HepG2 (cell line): Measurements from ENCODE around the gene PIGV. TPM values are rescaled to one million over a fixed set of nuclear protein-coding genes. Genes with fewer than 3 reads are reported as not detected.

Source experiments
- ARID2 ChIP-seq: sonication (generic); formaldehyde crosslinking; IDR thresholded peaks from 2 replicates; pipeline ENCODE4 v1.8.1; 2022; ENCODE audit warnings: mild to moderate bottlenecking, missing genetic modification reagents, borderline replicate concordance
- CBFB ChIP-seq: sonication (generic); formaldehyde crosslinking; IDR thresholded peaks from 2 replicates; pipeline ENCODE4 v1.4.0; 2020; ENCODE audit warnings: missing genetic modification reagents
- CEBPG ChIP-seq: IDR thresholded peaks from 2 replicates; pipeline ENCODE4 v1.6.1; 2016
- HDAC1 ChIP-seq: sonication (generic); formaldehyde crosslinking; IDR thresholded peaks from 2 replicates; pipeline ENCODE4 v1.5.1; 2020; ENCODE audit warnings: mild to moderate bottlenecking, missing genetic modification reagents
- HNF4A ChIP-seq: sonication (generic); formaldehyde crosslinking; IDR thresholded peaks from 2 replicates; pipeline ENCODE4 v1.4.0; 2020; ENCODE audit warnings: missing genetic modification reagents
- IKZF1 ChIP-seq: fragments of 450-650 bp; IDR thresholded peaks from 2 replicates; pipeline ENCODE4 v1.7.1; 2016
- NCOA1 ChIP-seq: sonication (generic); formaldehyde crosslinking; IDR thresholded peaks from 2 replicates; pipeline ENCODE4 v1.9.0; 2021; ENCODE audit warnings: missing genetic modification reagents
- NPAS2 ChIP-seq: sonication (generic); formaldehyde crosslinking; IDR thresholded peaks from 2 replicates; pipeline ENCODE4 v1.8.0; 2022; ENCODE audit warnings: mild to moderate bottlenecking, missing genetic modification reagents, borderline replicate concordance
- PAX8 ChIP-seq: sonication (generic); formaldehyde crosslinking; IDR thresholded peaks from 2 replicates; pipeline ENCODE4 v1.8.0; 2022; ENCODE audit warnings: mild to moderate bottlenecking, missing genetic modification reagents, borderline replicate concordance
- POLR2G ChIP-seq: fragments of 200-400 bp; formaldehyde crosslinking; IDR thresholded peaks from 2 replicates; pipeline ENCODE4 v1.6.1; 2018; ENCODE audit warnings: mild to moderate bottlenecking, low read depth, low read length, moderate library complexity
- RFX1 ChIP-seq: fragments of 450-650 bp; IDR thresholded peaks from 2 replicates; pipeline ENCODE4 v1.6.1; 2017
- SALL1 ChIP-seq: sonication (generic); formaldehyde crosslinking; IDR thresholded peaks from 2 replicates; pipeline ENCODE4 v1.8.0; 2022; ENCODE audit warnings: mild to moderate bottlenecking, missing genetic modification reagents
- ZNF230 ChIP-seq: sonication (generic); formaldehyde crosslinking; IDR thresholded peaks from 2 replicates; pipeline ENCODE4 v1.4.0; 2020; ENCODE audit warnings: mild to moderate bottlenecking, missing genetic modification reagents
- ZNF468 ChIP-seq: sonication (generic); formaldehyde crosslinking; IDR thresholded peaks from 2 replicates; pipeline ENCODE4 v1.8.0; 2022; ENCODE audit warnings: mild to moderate bottlenecking, moderate library complexity, missing genetic modification reagents
- ZNF605 ChIP-seq: sonication (generic); formaldehyde crosslinking; IDR thresholded peaks from 2 replicates; pipeline ENCODE4 v1.8.0; 2022; ENCODE audit warnings: mild to moderate bottlenecking, missing genetic modification reagents
- ZNF737 ChIP-seq: sonication (generic); formaldehyde crosslinking; IDR thresholded peaks from 2 replicates; pipeline ENCODE4 v1.5.0; 2020; ENCODE audit warnings: missing genetic modification reagents, mild to moderate bottlenecking, borderline replicate concordance
- polyA plus RNA-seq, 8 experiments: library from polyadenylated mRNA; depleted of rRNA in 3 of 8; stranded (reverse) in 7 of 8; unstranded in 1 of 8; fragments of >200 nt; fragmentation: Illumina TruSeq in 4 of 8; extraction: Trizol in 4 of 8; gene quantifications; 2 replicates each; pipeline versions ENCODE4 v1.2.1 to v1.2.3, GENCODE V29; 2011 to 2016; ENCODE audit warnings: low read depth in 4 of 8, missing spikeins in 1 of 8, mixed read lengths in 1 of 8; ENCODE audit not compliant: insufficient read depth in 1 of 8
- total RNA-seq, 5 experiments: library from RNA; depleted of rRNA; stranded (reverse); fragments of >200 nt; fragmentation: Illumina TruSeq; extraction: Trizol; gene quantifications; 2 replicates each; pipeline ENCODE4 v1.2.3, GENCODE V29; 2016; ENCODE audit warnings: low read depth in 1 of 5
- TF ChIP-seq, protein P1 (sequence below): IDR thresholded peaks from 2 replicates; pipeline ENCODE4 v1.6.1; 2012; ENCODE audit warnings: inconsistent platforms
- TF ChIP-seq, protein P2 (sequence below): sonication (generic); formaldehyde crosslinking; IDR thresholded peaks from 2 replicates; pipeline ENCODE4 v1.5.1; 2020; ENCODE audit warnings: missing genetic modification reagents, mild to moderate bottlenecking, borderline replicate concordance
- TF ChIP-seq, protein P3 (sequence below): sonication (generic); formaldehyde crosslinking; IDR thresholded peaks from 2 replicates; pipeline ENCODE4 v1.4.0; 2020; ENCODE audit warnings: low read depth, mild to moderate bottlenecking, missing genetic modification reagents
- TF ChIP-seq, protein P4 (sequence below): sonication (generic); formaldehyde crosslinking; IDR thresholded peaks from 2 replicates; pipeline ENCODE4 v1.8.0; 2022; ENCODE audit warnings: mild to moderate bottlenecking, missing genetic modification reagents; ENCODE audit not compliant: insufficient replicate concordance
- TF ChIP-seq, protein P5 (sequence below): sonication (generic); formaldehyde crosslinking; IDR thresholded peaks from 2 replicates; pipeline ENCODE4 v1.4.0; 2020; ENCODE audit warnings: missing genetic modification reagents
- TF ChIP-seq, protein P6 (sequence below): sonication (generic); formaldehyde crosslinking; IDR thresholded peaks from 2 replicates; pipeline ENCODE4 v1.5.0; 2020; ENCODE audit warnings: missing genetic modification reagents
- TF ChIP-seq, protein P7 (sequence below): sonication (generic); formaldehyde crosslinking; IDR thresholded peaks from 2 replicates; pipeline ENCODE4 v1.8.0; 2022; ENCODE audit warnings: mild to moderate bottlenecking, missing genetic modification reagents
- TF ChIP-seq, protein P8 (sequence below): sonication (generic); formaldehyde crosslinking; IDR thresholded peaks from 2 replicates; pipeline ENCODE4 v1.4.0; 2020; ENCODE audit warnings: mild to moderate bottlenecking, missing genetic modification reagents

PIGV gene
- total and polyA plus RNA-seq, 2 of the 13 experiments (the other 11 are each of a cell fraction or from before 2014, with no cell fraction given): 13.5 to 22.7 TPM

DNA sequence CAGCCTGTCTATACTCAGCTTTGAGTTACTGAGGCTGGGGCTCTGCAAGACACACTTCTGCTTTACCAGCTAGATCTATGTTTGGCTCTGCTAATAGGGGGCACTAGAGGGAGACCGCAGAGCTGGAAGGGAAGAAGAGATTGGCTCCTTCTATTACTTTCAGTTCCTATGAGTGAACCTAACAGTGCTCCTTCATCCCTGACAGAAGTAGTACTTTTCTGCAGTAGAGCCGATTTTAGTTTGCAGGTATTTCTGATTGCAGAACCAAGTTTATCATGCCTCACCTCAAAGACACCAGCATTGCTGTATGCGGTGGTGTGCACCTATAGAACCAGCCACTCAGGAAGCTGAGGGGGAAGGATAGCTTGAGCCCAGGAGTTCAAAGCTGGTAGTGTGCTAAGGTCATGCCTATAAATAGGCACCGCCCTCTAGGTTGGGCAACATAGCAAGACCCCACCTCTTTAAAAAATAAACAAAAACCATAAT is 33.1 kb downstream of the PIGV start (continued):
- TF ChIP-seq, protein P1, sequence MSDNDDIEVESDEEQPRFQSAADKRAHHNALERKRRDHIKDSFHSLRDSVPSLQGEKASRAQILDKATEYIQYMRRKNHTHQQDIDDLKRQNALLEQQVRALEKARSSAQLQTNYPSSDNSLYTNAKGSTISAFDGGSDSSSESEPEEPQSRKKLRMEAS: no peak
- TF ChIP-seq IKZF1 (no peak), POLR2G (no peak), ARID2 (no peak), ZNF737 (no peak), HNF4A (no peak), ZNF468 (CRISPR knock-in tag) (no peak), RFX1 (no peak), CBFB (CRISPR knock-in tag) (no peak), HDAC1 (CRISPR knock-in tag) (no peak), PAX8 (CRISPR knock-in tag) (no peak), NPAS2 (no peak), ZNF605 (CRISPR knock-in tag) (0 out of 2 replicates have a peak, but pooled peaks have one; percentile 25), NCOA1 (CRISPR knock-in tag) (no peak), SALL1 (CRISPR knock-in tag) (0 out of 2 replicates have a peak, but pooled peaks have one; percentile 33), CEBPG (CRISPR knock-in tag) (peak; percentile 25; the same call in 1 of the 2 replicates), ZNF230 (CRISPR knock-in tag) (no peak)
- TF ChIP-seq, protein P2, sequence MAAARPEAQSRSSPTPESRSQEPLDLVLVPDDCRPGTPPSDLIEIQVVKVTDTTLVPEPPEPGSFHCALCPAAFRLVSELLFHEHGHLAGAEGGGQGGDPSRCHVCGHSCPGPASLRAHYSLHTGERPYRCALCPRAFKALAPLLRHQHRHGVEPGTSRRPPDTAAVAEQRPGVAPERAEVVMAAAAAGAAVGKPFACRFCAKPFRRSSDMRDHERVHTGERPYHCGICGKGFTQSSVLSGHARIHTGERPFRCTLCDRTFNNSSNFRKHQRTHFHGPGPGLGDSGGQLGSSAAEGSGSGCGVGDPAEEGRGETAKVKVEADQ: no peak
- TF ChIP-seq, protein P3, sequence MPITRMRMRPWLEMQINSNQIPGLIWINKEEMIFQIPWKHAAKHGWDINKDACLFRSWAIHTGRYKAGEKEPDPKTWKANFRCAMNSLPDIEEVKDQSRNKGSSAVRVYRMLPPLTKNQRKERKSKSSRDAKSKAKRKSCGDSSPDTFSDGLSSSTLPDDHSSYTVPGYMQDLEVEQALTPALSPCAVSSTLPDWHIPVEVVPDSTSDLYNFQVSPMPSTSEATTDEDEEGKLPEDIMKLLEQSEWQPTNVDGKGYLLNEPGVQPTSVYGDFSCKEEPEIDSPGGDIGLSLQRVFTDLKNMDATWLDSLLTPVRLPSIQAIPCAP (CRISPR knock-in tag): no peak
- TF ChIP-seq, protein P4, sequence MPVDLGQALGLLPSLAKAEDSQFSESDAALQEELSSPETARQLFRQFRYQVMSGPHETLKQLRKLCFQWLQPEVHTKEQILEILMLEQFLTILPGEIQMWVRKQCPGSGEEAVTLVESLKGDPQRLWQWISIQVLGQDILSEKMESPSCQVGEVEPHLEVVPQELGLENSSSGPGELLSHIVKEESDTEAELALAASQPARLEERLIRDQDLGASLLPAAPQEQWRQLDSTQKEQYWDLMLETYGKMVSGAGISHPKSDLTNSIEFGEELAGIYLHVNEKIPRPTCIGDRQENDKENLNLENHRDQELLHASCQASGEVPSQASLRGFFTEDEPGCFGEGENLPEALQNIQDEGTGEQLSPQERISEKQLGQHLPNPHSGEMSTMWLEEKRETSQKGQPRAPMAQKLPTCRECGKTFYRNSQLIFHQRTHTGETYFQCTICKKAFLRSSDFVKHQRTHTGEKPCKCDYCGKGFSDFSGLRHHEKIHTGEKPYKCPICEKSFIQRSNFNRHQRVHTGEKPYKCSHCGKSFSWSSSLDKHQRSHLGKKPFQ (CRISPR knock-in tag): no peak
- TF ChIP-seq, protein P5, sequence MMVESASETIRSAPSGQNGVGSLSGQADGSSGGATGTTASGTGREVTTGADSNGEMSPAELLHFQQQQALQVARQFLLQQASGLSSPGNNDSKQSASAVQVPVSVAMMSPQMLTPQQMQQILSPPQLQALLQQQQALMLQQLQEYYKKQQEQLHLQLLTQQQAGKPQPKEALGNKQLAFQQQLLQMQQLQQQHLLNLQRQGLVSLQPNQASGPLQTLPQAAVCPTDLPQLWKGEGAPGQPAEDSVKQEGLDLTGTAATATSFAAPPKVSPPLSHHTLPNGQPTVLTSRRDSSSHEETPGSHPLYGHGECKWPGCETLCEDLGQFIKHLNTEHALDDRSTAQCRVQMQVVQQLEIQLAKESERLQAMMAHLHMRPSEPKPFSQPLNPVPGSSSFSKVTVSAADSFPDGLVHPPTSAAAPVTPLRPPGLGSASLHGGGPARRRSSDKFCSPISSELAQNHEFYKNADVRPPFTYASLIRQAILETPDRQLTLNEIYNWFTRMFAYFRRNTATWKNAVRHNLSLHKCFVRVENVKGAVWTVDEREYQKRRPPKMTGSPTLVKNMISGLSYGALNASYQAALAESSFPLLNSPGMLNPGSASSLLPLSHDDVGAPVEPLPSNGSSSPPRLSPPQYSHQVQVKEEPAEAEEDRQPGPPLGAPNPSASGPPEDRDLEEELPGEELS: no peak
- TF ChIP-seq, protein P6, sequence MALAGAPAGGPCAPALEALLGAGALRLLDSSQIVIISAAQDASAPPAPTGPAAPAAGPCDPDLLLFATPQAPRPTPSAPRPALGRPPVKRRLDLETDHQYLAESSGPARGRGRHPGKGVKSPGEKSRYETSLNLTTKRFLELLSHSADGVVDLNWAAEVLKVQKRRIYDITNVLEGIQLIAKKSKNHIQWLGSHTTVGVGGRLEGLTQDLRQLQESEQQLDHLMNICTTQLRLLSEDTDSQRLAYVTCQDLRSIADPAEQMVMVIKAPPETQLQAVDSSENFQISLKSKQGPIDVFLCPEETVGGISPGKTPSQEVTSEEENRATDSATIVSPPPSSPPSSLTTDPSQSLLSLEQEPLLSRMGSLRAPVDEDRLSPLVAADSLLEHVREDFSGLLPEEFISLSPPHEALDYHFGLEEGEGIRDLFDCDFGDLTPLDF (CRISPR knock-in tag): no peak
- TF ChIP-seq, protein P7, sequence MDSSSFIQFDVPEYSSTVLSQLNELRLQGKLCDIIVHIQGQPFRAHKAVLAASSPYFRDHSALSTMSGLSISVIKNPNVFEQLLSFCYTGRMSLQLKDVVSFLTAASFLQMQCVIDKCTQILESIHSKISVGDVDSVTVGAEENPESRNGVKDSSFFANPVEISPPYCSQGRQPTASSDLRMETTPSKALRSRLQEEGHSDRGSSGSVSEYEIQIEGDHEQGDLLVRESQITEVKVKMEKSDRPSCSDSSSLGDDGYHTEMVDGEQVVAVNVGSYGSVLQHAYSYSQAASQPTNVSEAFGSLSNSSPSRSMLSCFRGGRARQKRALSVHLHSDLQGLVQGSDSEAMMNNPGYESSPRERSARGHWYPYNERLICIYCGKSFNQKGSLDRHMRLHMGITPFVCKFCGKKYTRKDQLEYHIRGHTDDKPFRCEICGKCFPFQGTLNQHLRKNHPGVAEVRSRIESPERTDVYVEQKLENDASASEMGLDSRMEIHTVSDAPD (CRISPR knock-in tag): no peak
- TF ChIP-seq, protein P8, sequence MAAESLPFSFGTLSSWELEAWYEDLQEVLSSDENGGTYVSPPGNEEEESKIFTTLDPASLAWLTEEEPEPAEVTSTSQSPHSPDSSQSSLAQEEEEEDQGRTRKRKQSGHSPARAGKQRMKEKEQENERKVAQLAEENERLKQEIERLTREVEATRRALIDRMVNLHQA (CRISPR knock-in tag): no peak
